ENCODE measurements around the gene SERPINA12.

GRCh38 chr14:94449930-94450329 lies 59.3 kb downstream of the SERPINA12 start:
- TF ChIP-seq CTCF (optimal IDR thresholded peaks at IDR 0.05 in 1 of 3, IDR thresholded peaks at IDR 0.05 in 1 of 3, conservative IDR thresholded peaks at IDR 0.05 in 1 of 3; ENCODE audit: extremely low read depth in 1 of 3, insufficient read depth in 2 of 3, low read length in 3 of 3): no peak
- no peak for TF ChIP-seq EZH2 (IDR thresholded peaks at IDR 0.05; ENCODE audit: low read length)

Data from keratinocyte (primary cell).